Kidney (tissue), 14 donors: ENCODE measurements around the gene TMEM164. TPM values are rescaled to one million over a fixed set of nuclear protein-coding genes. Genes with fewer than 3 reads are reported as not detected.

ENCODE experiments used
- DNase-seq, 5 donors: peaks; one replicate each; pipeline ENCODE4 v3.0.0-alpha.2; 2013 to 2020
- FAIRE-seq: peaks from 2 replicates; lab custom pipeline; 2012; peaks lifted over from hg19 to GRCh38; lab: Jason Lieb, UNC
- H3K27ac ChIP-seq, 2 donors: one replicate each; pipeline ENCODE4 v1.7.0; 2013; ENCODE audit warnings: low read depth in 2 of 2, low read length in 2 of 2, inconsistent platforms in 1 of 2
- H3K27me3 ChIP-seq: one replicate; pipeline ENCODE4 v1.7.1; 2013; ENCODE audit warnings: low read length, inconsistent platforms; ENCODE audit not compliant: control insufficient read depth, insufficient read depth
- H3K36me3 ChIP-seq, 3 donors: one replicate each; pipeline versions ENCODE4 v1.7.0 to v1.7.1; 2013; ENCODE audit warnings: low read length in 3 of 3, control low read depth in 1 of 3, inconsistent platforms in 1 of 3; ENCODE audit not compliant: insufficient read depth in 3 of 3, control insufficient read depth in 2 of 3
- H3K4me1 ChIP-seq, 3 donors: one replicate each; pipeline versions ENCODE4 v1.7.0 to v1.7.1; 2013; ENCODE audit warnings: low read length in 3 of 3, inconsistent platforms in 1 of 3, low read depth in 1 of 3; ENCODE audit not compliant: control insufficient read depth in 2 of 3, insufficient read depth in 2 of 3
- H3K4me3 ChIP-seq, 3 donors: one replicate each; pipeline versions ENCODE4 v1.7.0 to v1.8.1; 2013; ENCODE audit warnings: low read length in 3 of 3, control low read depth in 1 of 3, inconsistent platforms in 1 of 3
- H3K9ac ChIP-seq, 3 donors: one replicate each; pipeline versions ENCODE4 v1.7.0 to v1.7.1; 2013; ENCODE audit warnings: low read length in 3 of 3, control low read depth in 1 of 3, inconsistent platforms in 1 of 3
- H3K9me3 ChIP-seq, 3 donors: one replicate each; pipeline versions ENCODE4 v1.7.0 to v1.7.1; 2013; ENCODE audit warnings: low read length in 3 of 3, control low read depth in 1 of 3, inconsistent platforms in 1 of 3; ENCODE audit not compliant: control insufficient read depth in 2 of 3, insufficient read depth in 1 of 3
- intact Hi-C: fragments of 100-400 bp; cut with DNase I; formaldehyde crosslinking; loops from one replicate; pipeline ENCODE4 v1.11.1; 2022
- polyA plus RNA-seq: library from polyadenylated mRNA; stranded (reverse); fragments of 350-450 nt; fragmentation: Illumina TruSeq; extraction: RNeasy Lipid Tissue Mini Kit (QIAGEN cat#74804); gene quantifications from one replicate; pipeline ENCODE4 v1.2.3, GENCODE V29; 2014; ENCODE audit warnings: low read depth, low replicate concordance; ENCODE audit not compliant: insufficient read depth
- total RNA-seq: library from RNA; stranded (reverse); fragmentation: NEBNext Ultra II Directional; extraction: Animal tissue kit (Norgen Biotek cat#: 25700); gene quantifications from one replicate; pipeline ENCODE4 v1.2.1, GENCODE V29; 2021
- TF ChIP-seq, protein P1 (sequence below): IDR thresholded peaks from 3 replicates; pipeline ENCODE4 v1.5.1; 2012; ENCODE audit warnings: mild to moderate bottlenecking, moderate library complexity, borderline replicate concordance; ENCODE audit not compliant: insufficient read depth; ENCODE audit errors: extremely low read depth
- donor health status: control.
- donor health status: control.
- donor health status: control.
- donor health status: control.
- donor health status: control.
- donor health status: DM: yes; HTN: yes; CAD: no.
- donor health status: Normal renal cell carcinoma (clear cell type).

The TMEM164 gene
- total and polyA plus RNA-seq, 2 donors from 2014 or later: 16.9 to 36.0 TPM

DNA sequence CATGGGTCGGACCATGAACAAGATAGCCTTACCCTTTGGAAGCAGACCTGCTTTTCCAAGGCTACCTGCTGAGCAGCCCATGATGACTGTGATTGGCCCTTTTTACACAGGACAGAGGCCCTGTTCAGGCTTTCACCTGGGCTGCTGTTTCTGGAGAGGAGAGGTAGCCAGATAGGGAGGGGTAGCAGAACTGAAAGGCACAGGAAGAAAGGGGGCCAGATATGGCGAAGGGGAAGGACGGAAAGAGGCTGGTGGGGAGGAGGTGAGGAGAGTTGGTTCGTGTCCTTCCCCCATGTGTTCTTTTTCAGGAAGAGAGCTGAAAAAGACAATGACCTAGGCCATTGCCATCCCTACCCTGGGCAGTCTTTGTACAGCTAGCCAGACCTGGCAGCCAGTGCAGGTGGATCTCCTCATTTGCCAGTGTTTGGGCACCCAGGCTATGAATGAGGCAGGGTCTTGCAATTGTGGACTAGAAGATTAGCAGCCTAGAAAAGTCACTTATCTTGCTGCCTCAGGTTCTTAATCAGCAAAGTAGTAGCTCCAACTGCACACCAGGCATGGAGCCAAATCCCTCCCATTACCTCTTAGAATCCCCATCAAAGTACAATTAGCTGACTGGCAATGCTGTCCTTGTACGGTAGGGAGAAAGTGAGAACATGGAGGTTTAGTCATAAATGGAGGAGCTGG, 175.4 kb downstream of the TMEM164 start:
- Histone ChIP-seq H3K9ac (no peak overlapping the region), H3K36me3 (peaks cover 0 to 2% (median 0%) of the 10 kb centered on the region in 3 donors), H3K4me3 (no peak overlapping the region), H3K4me1 (peaks cover 0 to 2% (median 0%) of the 10 kb centered on the region in 3 donors), H3K27ac (no peak overlapping the region), H3K9me3 (no peaks in the 10 kb centered on the region), H3K27me3 (peaks cover under 1% of the 10 kb centered on the region)
- DNase-seq (no peak), FAIRE-seq (no peak)
- TF ChIP-seq, protein P1, sequence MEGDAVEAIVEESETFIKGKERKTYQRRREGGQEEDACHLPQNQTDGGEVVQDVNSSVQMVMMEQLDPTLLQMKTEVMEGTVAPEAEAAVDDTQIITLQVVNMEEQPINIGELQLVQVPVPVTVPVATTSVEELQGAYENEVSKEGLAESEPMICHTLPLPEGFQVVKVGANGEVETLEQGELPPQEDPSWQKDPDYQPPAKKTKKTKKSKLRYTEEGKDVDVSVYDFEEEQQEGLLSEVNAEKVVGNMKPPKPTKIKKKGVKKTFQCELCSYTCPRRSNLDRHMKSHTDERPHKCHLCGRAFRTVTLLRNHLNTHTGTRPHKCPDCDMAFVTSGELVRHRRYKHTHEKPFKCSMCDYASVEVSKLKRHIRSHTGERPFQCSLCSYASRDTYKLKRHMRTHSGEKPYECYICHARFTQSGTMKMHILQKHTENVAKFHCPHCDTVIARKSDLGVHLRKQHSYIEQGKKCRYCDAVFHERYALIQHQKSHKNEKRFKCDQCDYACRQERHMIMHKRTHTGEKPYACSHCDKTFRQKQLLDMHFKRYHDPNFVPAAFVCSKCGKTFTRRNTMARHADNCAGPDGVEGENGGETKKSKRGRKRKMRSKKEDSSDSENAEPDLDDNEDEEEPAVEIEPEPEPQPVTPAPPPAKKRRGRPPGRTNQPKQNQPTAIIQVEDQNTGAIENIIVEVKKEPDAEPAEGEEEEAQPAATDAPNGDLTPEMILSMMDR: no peak
- intact Hi-C loops: no loop called here

GRCh38 chrX:110180176-110180927, 177.4 kb downstream of the TMEM164 start:
- intact Hi-C loops: no loop called here
- no peak for FAIRE-seq

GRCh38 chrX:110180928-110181310, 178.0 kb downstream of the TMEM164 start:
- Histone ChIP-seq H3K9me3 (no peaks in the 10 kb centered on the region), H3K27me3 (peaks cover 2% of the 10 kb centered on the region), H3K4me3 (no peak overlapping the region), H3K36me3 (no peaks in the 10 kb centered on the region), H3K9ac (no peak overlapping the region), H3K4me1 (peaks cover 0 to 2% (median 0%) of the 10 kb centered on the region in 3 donors), H3K27ac (no peak overlapping the region)
- FAIRE-seq: no peak
- intact Hi-C loops: no loop called here
- no peak for DNase-seq
- TF ChIP-seq, protein P1: no peak

More at GRCh38 chrX:110180176-110180927, 177.4 kb downstream of the TMEM164 start:
- Histone ChIP-seq H3K4me1 (peaks cover 0 to 2% (median 0%) of the 10 kb centered on the region in 3 donors), H3K4me3 (no peak overlapping the region), H3K9ac (no peak overlapping the region), H3K36me3 (no peaks in the 10 kb centered on the region), H3K27ac (no peak overlapping the region), H3K27me3 (peaks cover 2% of the 10 kb centered on the region), H3K9me3 (no peaks in the 10 kb centered on the region)
- no peak for DNase-seq
- TF ChIP-seq, protein P1: no peak
